22Rv1 (cell line): ENCODE measurements around the gene JSRP1.

Source experiments
- H3K27ac ChIP-seq: fragments of 450-650 bp; 2 replicates; pipeline ENCODE4 v1.5.1; 2017
- ZFX ChIP-seq: fragments of 450-650 bp; IDR thresholded peaks from 2 replicates; pipeline ENCODE4 v1.6.1; 2017; ENCODE audit warnings: antibody characterized with exemption, borderline replicate concordance
- TF ChIP-seq, protein P1 (sequence below): fragments of 450-650 bp; IDR thresholded peaks from 2 replicates; pipeline ENCODE4 v1.5.1; 2017; ENCODE audit warnings: mild to moderate bottlenecking

JSRP1 gene

DNA sequence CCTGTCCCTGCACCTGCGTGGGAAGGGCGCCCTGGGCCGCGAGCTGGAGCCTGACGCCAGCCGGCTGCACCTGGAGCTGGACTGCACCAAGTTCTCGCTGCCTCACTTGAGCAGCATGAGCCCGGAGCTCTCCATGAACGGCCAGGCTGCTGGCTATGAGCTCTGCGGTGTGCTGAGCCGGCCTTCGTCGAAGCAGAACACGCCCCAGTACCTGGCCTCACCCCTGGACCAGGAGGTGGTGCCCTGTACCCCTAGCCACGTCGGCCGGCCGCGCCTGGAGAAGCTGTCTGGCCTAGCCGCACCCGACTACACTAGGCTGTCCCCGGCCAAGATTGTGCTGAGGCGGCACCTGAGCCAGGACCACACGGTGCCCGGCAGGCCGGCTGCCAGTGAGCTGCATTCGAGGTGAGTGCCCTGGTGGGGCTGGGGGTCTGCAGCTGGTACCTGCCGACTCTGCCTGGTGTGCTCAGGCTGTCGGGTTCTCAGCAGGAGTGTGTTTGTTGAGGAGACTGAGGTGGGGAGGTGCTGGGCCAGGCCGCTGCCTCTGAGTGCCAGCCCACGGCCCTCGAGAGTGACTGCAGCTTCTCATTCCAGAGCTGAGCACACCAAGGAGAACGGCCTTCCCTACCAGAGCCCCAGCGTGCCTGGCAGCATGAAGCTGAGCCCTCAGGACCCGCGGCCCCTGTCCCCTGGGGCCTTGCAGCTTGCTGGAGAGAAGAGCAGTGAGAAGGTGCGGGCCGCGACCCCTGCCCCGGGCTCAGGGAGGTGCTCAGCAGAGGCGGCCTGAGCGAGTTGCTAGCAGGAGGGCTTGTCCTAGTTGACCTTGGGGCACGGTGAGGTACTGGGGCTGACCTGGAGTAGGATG, 39.6 kb downstream of the JSRP1 start:
- no peak for TF ChIP-seq ZFX
- TF ChIP-seq, protein P1, sequence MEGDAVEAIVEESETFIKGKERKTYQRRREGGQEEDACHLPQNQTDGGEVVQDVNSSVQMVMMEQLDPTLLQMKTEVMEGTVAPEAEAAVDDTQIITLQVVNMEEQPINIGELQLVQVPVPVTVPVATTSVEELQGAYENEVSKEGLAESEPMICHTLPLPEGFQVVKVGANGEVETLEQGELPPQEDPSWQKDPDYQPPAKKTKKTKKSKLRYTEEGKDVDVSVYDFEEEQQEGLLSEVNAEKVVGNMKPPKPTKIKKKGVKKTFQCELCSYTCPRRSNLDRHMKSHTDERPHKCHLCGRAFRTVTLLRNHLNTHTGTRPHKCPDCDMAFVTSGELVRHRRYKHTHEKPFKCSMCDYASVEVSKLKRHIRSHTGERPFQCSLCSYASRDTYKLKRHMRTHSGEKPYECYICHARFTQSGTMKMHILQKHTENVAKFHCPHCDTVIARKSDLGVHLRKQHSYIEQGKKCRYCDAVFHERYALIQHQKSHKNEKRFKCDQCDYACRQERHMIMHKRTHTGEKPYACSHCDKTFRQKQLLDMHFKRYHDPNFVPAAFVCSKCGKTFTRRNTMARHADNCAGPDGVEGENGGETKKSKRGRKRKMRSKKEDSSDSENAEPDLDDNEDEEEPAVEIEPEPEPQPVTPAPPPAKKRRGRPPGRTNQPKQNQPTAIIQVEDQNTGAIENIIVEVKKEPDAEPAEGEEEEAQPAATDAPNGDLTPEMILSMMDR, result no peak
- no peak overlapping the region for H3K27ac ChIP-seq

GRCh38 chr19:2215281-2215751, 40.9 kb downstream of the JSRP1 start:
- H3K27ac ChIP-seq, result no peak overlapping the region
- no peak for TF ChIP-seq ZFX
- TF ChIP-seq, protein P1, result no peak

DNA sequence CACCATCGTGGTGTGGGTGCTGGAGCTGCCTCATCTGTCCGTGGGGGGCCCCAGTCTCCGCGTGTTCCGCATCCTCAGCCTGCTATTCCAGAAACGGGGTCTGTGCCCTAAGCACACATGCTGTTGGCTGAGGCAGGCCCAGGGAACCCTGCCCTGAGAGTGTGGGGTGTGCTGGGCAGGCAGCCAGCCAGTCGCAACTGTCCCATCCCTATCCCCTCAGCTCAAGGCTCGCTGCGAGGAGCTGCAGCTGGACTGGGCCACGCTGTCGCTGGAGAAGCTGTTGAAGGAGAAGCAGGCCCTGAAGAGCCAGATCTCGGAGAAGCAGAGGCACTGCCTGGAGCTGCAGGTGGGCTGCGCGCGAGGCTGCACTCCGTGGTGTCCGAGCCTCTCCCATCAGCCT, 42.0 kb downstream of the JSRP1 start:
- H3K27ac ChIP-seq, result no peak overlapping the region
- TF ChIP-seq, protein P1, result no peak
- no peak for TF ChIP-seq ZFX

DNA sequence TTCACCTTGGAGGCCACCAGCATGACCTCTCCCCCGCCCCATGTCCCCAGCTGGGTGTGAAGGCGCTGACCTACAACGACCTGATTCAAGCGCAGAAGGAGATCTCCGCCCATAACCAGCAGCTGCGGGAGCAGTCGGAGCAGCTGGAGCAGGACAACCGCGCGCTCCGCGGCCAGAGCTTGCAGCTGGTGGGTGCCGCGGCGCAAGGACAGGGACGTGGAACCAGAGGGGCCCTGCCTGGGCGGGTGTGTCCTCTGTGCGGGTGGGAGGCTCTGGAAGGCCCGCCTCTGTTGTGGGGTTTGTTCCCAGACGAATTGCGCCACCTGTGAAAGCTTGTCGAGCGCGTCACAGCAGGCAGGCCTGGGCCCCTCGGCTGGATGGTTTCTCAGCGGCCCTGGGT, 42.4 kb downstream of the JSRP1 start:
- TF ChIP-seq, protein P1, result no peak
- TF ChIP-seq ZFX, result no peak
- H3K27ac ChIP-seq, result no peak overlapping the region

GRCh38 chr19:2212861-2213711, 43.1 kb downstream of the JSRP1 start:
- TF ChIP-seq, protein P1, result no peak
- TF ChIP-seq ZFX, result no peak
- no peak overlapping the region for H3K27ac ChIP-seq

DNA sequence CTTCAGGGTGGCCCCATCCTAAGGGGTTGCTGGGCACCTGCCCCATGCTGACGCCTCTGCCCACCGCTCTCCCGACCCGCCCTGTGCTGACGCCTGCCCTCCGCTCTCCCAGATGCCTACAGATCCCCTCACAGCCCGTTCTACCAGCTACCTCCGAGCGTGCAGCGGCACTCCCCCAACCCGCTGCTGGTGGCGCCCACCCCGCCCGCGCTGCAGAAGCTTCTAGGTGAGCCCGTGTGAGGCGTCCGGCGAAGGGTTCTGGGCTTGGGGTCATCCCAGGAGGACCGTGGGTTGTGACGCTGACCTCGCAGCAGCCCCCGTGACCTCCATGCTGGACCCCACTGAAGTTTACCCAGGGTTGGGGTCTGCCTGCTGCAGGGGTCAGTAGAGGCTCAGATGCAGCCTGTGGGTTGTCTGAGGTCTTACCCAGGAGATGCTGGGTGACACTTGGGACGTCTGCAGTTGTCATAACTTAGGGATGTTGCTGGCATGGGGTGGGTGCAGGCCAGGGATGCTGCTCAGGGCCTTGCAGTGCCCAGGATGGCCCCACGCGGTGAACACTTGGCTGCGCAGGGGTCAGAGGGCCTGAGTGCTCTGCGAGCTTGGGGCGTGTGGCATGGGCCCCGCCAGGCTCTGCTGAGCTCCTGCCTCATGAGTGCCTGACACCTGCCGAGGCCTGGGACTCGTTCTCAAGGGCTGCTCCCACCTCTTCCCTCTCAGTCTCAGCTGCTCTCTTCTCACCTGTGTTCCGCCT, 45.1 kb downstream of the JSRP1 start:
- TF ChIP-seq, protein P1, result no peak
- no peak for TF ChIP-seq ZFX
- H3K27ac ChIP-seq, result no peak overlapping the region
